Activated CD8-positive, alpha-beta memory T cell treated with anti-CD3 and anti-CD28 coated beads for 1 hour (primary cell): ENCODE data around the gene INO80D.
A peak's percentile ranks its signal among the peaks of the same experiment; 100 is the strongest.
"Not testable (repeated sequence)": the region's sequence is repeated elsewhere in the genome, so short reads cannot be mapped to it uniquely, and the experiment has no call there.

Source experiments
- DNase-seq, 2 donors: peaks; one replicate each; pipeline ENCODE4 v3.0.0-alpha.2; 2020; ENCODE audit warnings: low read depth in 1 of 2; ENCODE audit errors: extremely low read depth in 1 of 2

INO80D gene

GRCh38 chr2:205982776-205983327 lies 103.1 kb downstream of the INO80D start:
- no peak for DNase-seq

GRCh38 chr2:205978728-205979127 lies 107.2 kb downstream of the INO80D start:
- not testable (repeated sequence) for DNase-seq

- not testable (repeated sequence) for DNase-seq
Measured at GRCh38 chr2:205977699-205978098, 108.3 kb downstream of the INO80D start.

DNA sequence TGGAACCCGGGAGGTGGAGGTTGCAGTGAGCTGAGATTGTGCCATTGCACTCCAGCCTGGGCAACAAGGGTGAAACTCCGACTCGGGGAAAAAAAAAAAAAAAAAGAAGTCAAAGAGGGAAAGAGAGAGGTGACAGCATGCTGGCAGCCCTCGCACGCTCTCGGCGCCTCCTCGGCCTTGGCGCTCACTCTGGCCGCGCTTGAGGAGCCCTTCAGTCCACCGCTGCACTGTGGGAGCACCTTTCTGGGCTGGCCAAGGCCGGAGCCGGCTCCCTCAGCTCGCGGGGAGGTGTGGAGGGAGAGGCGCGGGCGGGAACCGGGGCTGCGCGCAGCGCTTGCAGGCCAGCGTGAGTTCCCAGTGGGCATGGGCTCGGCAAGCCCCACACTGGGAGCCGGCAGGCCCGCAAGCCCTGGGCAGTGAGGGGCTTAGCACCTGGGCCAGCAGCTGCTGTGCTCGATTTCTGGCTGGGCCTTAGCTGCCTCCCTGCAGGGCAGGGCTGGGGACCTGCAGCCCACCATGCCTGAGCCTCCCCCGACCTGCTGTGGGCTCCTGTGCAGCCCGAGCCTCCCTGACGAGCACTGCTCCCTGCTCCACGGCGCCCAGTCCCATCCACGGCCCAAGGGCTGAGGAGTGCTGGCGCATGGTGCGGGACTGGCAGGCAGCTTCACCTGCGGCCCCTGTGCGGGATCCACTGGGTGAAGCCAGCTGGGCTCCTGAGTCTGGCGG lies 108.9 kb downstream of the INO80D start:
- not testable (repeated sequence) for DNase-seq

- DNase-seq: no peak
Measured at GRCh38 chr2:205976120-205976814, 109.7 kb downstream of the INO80D start.

DNA sequence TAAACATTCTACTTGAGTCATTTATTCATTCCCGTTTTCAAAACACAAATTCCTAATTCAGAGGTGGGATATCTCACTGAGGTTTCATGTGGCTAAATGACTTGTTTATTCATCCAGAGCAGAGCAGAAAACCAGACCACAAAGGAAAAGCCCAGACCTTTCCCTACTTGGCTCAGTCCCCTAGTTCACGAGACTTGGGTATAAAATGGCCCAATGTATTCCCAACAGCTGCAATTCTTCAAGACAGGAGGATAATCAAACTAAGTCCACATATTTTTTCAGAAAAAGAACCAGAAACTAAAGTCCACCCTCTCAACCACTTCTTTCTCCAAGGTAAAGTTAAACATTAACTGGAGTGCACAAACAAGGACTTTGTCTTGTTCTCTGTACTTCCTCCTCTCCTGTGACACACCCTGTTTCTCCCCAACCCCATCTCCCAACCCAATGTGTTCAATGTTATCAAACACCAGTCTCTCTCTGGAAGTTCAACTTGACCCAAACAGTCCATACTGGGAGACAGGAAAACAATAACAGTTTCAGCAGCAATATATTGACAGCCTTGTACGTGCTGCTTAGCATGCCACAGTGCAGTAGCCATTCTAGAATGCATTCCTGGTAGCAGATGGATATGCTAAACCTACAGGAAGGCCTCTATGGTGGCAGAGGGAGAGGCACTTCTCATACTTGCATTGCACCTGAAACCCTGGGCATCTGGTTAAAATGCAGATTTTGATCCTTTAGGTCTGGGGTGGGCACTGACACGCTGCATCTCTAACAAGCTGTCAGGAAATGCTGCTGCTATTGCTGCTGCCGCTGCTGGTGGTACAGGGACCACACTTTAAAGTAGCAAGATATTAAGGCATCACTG lies 110.7 kb downstream of the INO80D start:
- no peak for DNase-seq

DNA sequence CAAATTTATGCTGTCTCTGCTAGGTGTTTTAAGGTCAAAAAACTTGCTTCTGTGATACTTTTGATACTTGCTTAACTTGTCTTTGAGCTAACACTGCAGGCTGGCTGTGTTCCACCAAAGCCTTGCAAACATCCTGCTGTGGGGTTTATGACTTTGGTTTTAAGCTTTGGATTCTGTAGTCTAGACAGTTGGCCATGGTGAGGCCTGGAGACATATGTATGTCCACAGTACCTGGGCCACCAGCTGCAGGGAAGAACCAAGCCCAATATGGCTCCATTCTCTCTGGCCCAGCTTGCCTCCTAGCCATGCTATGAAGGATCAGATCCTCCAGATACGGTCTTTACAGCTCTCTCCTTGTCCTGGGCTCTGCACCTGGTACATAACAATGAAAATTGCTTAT lies 113.9 kb downstream of the INO80D start:
- no peak for DNase-seq

GRCh38 chr2:205970348-205970747 lies 115.6 kb downstream of the INO80D start:
- no peak for DNase-seq

DNA sequence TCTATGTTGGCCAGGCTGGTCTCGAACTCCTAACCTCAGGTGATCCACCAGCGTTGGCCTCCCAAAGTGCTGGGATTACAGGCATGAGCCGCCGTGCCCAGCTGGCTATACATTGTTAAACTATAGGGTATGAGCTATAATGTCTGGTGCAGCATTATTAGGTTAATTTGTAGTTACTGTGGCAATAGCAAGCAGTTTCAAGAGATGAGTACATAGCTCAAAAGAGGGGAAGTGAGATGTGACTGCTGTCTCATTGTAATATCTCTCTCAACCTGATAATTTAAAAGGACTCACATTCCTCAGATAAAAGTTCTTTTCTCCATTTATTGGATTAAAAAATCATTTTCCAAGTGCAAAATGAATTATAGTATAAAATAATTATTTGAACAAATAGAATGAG lies 116.4 kb downstream of the INO80D start:
- DNase-seq: no peak

- DNase-seq: no peak
Measured at GRCh38 chr2:205967391-205968075, 118.4 kb downstream of the INO80D start.

DNA sequence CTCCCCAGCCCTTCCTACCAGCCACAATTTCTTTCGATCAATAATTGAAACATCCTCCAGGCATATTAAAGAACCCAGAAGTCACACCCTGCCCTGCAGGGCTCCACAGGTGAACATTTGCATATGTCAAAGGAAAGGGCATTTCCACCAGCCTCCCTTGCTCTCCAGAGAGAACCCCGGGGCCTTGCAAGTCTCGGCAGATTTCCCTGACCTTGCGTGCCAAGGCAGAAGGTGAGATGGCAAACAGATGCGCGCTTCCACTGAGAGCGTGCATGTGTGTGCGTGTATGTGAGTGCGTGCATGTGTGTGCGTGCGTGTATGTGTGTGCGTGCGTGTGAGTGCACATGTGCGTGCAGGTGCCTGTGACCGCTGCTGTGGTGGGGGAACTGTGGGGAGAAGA lies 120.3 kb downstream of the INO80D start:
- DNase-seq: no peak

DNA sequence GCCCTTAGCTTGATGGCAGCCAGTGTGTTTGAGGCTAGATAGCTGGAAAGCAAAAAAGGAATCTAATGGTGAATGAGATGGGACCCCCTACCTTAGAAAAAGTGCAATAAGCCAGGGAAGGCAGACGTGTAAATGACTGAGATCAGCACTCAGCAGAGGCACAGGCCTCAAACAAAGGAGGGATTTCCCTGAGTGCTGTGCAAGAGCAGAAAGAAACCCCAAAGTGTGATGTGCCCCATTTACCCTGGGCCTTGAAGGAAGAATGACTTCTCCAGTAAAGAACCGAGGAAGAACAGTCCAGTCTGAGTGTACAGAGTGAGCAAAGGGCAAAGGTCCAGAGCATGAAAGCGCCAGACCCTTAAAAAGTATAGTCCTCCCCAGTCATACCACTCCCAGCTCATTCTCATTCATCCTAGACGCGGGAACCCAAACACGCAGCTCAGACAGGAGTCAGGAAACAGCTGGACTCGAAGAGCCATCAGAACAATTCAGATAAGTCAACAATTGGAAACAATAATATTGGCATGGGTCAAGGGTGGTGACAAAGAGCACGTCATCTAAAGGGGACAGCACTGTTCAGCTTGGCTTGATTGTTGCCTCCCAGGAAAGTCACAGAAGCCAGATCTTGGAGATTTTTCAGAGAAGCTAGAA lies 121.7 kb downstream of the INO80D start:
- no peak for DNase-seq

DNA sequence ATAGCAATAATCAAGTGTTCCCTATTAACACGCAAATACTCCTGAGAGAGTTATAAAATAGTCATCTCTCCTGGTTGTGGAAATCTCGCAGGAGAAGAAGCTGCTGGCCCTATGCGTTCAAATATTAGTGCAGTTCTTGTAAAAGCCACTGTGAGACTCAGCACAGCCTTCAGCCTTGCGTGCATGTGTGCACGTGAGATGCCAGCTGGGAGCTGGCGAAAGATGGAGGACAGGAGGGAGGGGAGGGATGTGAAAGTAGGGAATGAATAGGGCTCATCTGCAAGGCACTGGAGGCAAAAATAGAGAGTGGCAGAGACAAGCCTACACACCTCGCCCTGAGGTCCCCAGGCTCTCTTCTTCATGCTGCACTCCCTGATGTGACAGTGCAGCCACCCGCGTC lies 126.5 kb downstream of the INO80D start:
- no peak for DNase-seq

GRCh38 chr2:205957452-205958154 lies 128.4 kb downstream of the INO80D start:
- no peak for DNase-seq

DNA sequence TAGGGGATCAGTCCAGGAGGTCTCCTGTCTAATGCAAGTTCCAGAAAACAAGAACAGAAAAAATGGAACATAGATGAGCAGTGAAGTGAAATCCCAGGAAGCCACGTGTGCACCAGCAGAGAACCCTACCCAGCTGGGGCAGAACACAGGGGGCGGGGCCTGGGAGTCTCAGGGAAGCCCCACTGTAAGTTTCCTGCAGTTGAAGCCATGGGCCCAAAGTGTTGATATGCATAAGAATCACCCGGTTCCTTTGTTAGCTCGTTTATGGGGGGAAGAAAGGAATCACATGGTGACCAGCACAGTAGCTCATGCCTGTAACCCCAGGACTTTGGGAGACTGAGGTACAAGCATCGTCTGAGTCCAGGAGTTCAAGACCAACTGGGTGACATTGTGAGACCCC lies 131.3 kb downstream of the INO80D start:
- no peak for DNase-seq

- no peak for DNase-seq
Measured at GRCh38 chr2:205952282-205952681, 133.7 kb downstream of the INO80D start.

DNA sequence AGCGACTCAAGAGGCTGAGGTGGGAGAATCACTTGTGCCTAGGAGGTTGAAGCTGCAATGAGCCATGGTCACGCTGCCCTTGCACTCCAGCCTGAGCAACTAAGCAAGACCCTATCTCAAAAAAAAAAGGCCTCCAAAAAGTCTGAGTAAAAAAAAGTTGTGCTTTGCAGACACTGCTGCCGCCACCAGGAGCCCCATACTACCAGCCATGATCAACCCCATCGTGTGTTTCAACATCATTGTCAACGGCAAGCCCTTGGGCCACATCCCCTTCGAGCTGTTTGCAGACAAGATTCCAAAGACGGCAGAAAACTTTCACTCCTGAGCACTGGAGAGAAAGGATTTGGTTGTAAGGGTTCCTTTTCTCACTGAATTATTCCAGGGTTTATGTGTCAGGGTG lies 137.1 kb downstream of the INO80D start:
- DNase-seq: no peak

DNA sequence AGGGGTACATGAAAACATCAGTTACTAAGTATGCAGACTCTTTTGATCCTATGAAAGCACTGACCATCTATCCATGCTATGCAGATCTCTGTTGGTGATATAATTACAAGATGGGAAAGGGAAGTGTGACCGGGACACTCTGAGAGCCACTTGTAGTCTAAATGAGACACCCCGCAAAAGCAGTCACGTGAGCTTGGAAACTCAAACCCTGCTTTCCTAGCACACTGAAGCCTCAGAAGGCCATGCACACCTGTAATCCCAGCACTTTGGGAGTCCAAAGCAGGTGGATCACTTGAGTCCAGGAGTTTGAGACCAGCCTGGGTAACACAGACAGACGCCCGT lies 137.5 kb downstream of the INO80D start:
- DNase-seq: no peak

GRCh38 chr2:205947621-205948495 lies 138.1 kb downstream of the INO80D start:
- DNase-seq: peak; percentile 14 to 38
